GM23338 (cell line): Measurements from ENCODE around the gene ENPP1. TPM values are rescaled to one million over a fixed set of nuclear protein-coding genes. Genes with fewer than 3 reads are reported as not detected.
A peak's percentile ranks its signal among the peaks of the same experiment; 100 is the strongest.

Experiments
- ATAC-seq: fragments of 200-7000 bp; cut with Tn5 transposase; 3 replicates; pipeline ENCODE4 v1.9.1; 2020
- DNase-seq: peaks from one replicate; pipeline ENCODE4 v3.0.0-alpha.2; 2015; ENCODE audit warnings: low spot score
- H2AFZ ChIP-seq: fragments of 200-600 bp; sonication (generic); 2 replicates; pipeline ENCODE4 v1.8.0; 2016; ENCODE audit warnings: antibody characterized with exemption, mild to moderate bottlenecking, moderate library complexity
- H3F3A ChIP-seq: fragments of 200-600 bp; sonication (generic); replicated peaks from 2 replicates; pipeline ENCODE4 v1.8.0; 2017; ENCODE audit warnings: antibody characterized with exemption, mixed run types, low read depth
- H3K27ac ChIP-seq: fragments of 200-600 bp; sonication (generic); 2 replicates; pipeline ENCODE4 v1.6.1; 2016; ENCODE audit warnings: low read depth
- H3K27me3 ChIP-seq: fragments of 200-600 bp; sonication (generic); 2 replicates; pipeline ENCODE4 v1.8.0; 2016; ENCODE audit warnings: mild to moderate bottlenecking, mixed run types, moderate library complexity; ENCODE audit not compliant: insufficient read depth
- H3K36me3 ChIP-seq: fragments of 200-600 bp; sonication (generic); 2 replicates; pipeline ENCODE4 v1.8.0; 2016; ENCODE audit warnings: mild to moderate bottlenecking; ENCODE audit not compliant: insufficient read depth
- H3K4me1 ChIP-seq: fragments of 200-600 bp; sonication (generic); 2 replicates; pipeline ENCODE4 v1.8.0; 2016; ENCODE audit warnings: mild to moderate bottlenecking, moderate library complexity; ENCODE audit not compliant: insufficient read depth
- H3K4me2 ChIP-seq: fragments of 200-600 bp; sonication (generic); 2 replicates; pipeline ENCODE4 v1.7.1; 2017; ENCODE audit warnings: mixed run types
- H3K4me3 ChIP-seq: fragments of 200-600 bp; sonication (generic); 2 replicates; pipeline ENCODE4 v1.6.1; 2016; ENCODE audit warnings: mixed run types
- H3K79me2 ChIP-seq: fragments of 200-600 bp; sonication (generic); replicated peaks from 2 replicates; pipeline ENCODE4 v1.8.0; 2017; ENCODE audit warnings: mild to moderate bottlenecking; ENCODE audit not compliant: insufficient read depth
- H3K9me2 ChIP-seq: fragments of 200-600 bp; sonication (generic); 2 replicates; pipeline ENCODE4 v1.8.0; 2017; ENCODE audit not compliant: insufficient read depth
- H4K20me1 ChIP-seq: fragments of 200-600 bp; sonication (generic); replicated peaks from 2 replicates; pipeline ENCODE4 v1.8.0; 2017; ENCODE audit warnings: mild to moderate bottlenecking; ENCODE audit not compliant: insufficient read depth
- H3K27ac Mint-ChIP-seq: 2 replicates; pipeline ENCODE4 v1.8.0; 2020; ENCODE audit warnings: inconsistent platforms, mild to moderate bottlenecking, moderate library complexity, mixed read lengths
- H3K27me3 Mint-ChIP-seq: 3 replicates; pipeline ENCODE4 v1.8.0; 2022; ENCODE audit warnings: low read depth, mild to moderate bottlenecking, moderate library complexity, mixed read lengths, inconsistent platforms; ENCODE audit not compliant: insufficient read depth, poor library complexity
- H3K36me3 Mint-ChIP-seq: 3 replicates; pipeline ENCODE4 v1.8.0; 2021; ENCODE audit warnings: low read depth, mild to moderate bottlenecking, inconsistent platforms, moderate library complexity, mixed read lengths
- H3K4me1 Mint-ChIP-seq: 3 replicates; pipeline ENCODE4 v1.8.0; 2020; ENCODE audit warnings: mild to moderate bottlenecking, inconsistent platforms, mixed read lengths
- H3K4me3 Mint-ChIP-seq: 3 replicates; pipeline ENCODE4 v1.8.0; 2021; ENCODE audit warnings: moderate library complexity, mild to moderate bottlenecking, inconsistent platforms, mixed read lengths
- H3K9me3 Mint-ChIP-seq: 3 replicates; pipeline ENCODE4 v1.8.0; 2020; ENCODE audit warnings: moderate library complexity, mild to moderate bottlenecking, inconsistent platforms, mixed read lengths
- NANOG ChIP-seq: IDR thresholded peaks from 2 replicates; pipeline ENCODE4 v1.6.1; 2016; ENCODE audit warnings: antibody characterized with exemption, borderline replicate concordance
- POLR2AphosphoS5 ChIP-seq: IDR thresholded peaks from 2 replicates; pipeline ENCODE4 v1.6.1; 2016; ENCODE audit warnings: antibody characterized with exemption, low read depth
- polyA plus RNA-seq: library from polyadenylated mRNA; unstranded; fragments of >200 nt; fragmentation: Nextera tagmentation; extraction: Ambion mirVana; gene quantifications from 2 replicates; pipeline ENCODE4 v1.2.1, GENCODE V29; 2016
- total RNA-seq: library from RNA; depleted of rRNA; stranded (reverse); fragments of >200 nt; shearing (Covaris generic); gene quantifications from 2 replicates; pipeline ENCODE4 v1.2.3, GENCODE V29; 2014
- TF ChIP-seq, protein P1 (sequence below): IDR thresholded peaks from one replicate; pipeline ENCODE4 v1.6.1; 2018; ENCODE audit warnings: antibody characterized with exemption; ENCODE audit not compliant: unreplicated experiment
- TF ChIP-seq, protein P2 (sequence below): fragments of 250-450 bp; sonication (Bioruptor Pico); IDR thresholded peaks from 2 replicates; pipeline ENCODE4 v1.5.0; 2020; ENCODE audit warnings: mild to moderate bottlenecking, moderate library complexity

ENPP1 gene
- total and polyA plus RNA-seq, 2 experiments from 2014 or later = 17.3 to 46.9 TPM

DNA sequence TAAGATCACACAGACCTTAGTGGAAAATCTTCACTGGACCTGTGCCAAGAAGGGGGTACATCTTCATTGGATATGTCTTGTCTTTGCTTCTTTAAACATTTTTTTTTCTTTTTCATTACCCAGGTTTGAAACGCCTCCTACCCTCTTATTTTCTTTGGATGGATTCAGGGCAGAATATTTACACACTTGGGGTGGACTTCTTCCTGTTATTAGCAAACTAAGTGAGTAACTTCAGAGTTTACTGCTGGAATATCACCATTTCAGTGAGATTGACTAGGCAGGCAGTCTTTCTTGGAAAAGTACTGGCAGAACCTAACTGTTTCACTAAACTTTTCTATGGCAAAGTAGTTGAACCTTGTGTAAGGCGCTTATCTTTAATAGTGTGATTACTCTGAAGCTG, 47.0 kb downstream of the ENPP1 start (continued):
- TF ChIP-seq, protein P1, sequence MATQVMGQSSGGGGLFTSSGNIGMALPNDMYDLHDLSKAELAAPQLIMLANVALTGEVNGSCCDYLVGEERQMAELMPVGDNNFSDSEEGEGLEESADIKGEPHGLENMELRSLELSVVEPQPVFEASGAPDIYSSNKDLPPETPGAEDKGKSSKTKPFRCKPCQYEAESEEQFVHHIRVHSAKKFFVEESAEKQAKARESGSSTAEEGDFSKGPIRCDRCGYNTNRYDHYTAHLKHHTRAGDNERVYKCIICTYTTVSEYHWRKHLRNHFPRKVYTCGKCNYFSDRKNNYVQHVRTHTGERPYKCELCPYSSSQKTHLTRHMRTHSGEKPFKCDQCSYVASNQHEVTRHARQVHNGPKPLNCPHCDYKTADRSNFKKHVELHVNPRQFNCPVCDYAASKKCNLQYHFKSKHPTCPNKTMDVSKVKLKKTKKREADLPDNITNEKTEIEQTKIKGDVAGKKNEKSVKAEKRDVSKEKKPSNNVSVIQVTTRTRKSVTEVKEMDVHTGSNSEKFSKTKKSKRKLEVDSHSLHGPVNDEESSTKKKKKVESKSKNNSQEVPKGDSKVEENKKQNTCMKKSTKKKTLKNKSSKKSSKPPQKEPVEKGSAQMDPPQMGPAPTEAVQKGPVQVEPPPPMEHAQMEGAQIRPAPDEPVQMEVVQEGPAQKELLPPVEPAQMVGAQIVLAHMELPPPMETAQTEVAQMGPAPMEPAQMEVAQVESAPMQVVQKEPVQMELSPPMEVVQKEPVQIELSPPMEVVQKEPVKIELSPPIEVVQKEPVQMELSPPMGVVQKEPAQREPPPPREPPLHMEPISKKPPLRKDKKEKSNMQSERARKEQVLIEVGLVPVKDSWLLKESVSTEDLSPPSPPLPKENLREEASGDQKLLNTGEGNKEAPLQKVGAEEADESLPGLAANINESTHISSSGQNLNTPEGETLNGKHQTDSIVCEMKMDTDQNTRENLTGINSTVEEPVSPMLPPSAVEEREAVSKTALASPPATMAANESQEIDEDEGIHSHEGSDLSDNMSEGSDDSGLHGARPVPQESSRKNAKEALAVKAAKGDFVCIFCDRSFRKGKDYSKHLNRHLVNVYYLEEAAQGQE = no peak
- no peak for TF ChIP-seq NANOG
- TF ChIP-seq, protein P2, sequence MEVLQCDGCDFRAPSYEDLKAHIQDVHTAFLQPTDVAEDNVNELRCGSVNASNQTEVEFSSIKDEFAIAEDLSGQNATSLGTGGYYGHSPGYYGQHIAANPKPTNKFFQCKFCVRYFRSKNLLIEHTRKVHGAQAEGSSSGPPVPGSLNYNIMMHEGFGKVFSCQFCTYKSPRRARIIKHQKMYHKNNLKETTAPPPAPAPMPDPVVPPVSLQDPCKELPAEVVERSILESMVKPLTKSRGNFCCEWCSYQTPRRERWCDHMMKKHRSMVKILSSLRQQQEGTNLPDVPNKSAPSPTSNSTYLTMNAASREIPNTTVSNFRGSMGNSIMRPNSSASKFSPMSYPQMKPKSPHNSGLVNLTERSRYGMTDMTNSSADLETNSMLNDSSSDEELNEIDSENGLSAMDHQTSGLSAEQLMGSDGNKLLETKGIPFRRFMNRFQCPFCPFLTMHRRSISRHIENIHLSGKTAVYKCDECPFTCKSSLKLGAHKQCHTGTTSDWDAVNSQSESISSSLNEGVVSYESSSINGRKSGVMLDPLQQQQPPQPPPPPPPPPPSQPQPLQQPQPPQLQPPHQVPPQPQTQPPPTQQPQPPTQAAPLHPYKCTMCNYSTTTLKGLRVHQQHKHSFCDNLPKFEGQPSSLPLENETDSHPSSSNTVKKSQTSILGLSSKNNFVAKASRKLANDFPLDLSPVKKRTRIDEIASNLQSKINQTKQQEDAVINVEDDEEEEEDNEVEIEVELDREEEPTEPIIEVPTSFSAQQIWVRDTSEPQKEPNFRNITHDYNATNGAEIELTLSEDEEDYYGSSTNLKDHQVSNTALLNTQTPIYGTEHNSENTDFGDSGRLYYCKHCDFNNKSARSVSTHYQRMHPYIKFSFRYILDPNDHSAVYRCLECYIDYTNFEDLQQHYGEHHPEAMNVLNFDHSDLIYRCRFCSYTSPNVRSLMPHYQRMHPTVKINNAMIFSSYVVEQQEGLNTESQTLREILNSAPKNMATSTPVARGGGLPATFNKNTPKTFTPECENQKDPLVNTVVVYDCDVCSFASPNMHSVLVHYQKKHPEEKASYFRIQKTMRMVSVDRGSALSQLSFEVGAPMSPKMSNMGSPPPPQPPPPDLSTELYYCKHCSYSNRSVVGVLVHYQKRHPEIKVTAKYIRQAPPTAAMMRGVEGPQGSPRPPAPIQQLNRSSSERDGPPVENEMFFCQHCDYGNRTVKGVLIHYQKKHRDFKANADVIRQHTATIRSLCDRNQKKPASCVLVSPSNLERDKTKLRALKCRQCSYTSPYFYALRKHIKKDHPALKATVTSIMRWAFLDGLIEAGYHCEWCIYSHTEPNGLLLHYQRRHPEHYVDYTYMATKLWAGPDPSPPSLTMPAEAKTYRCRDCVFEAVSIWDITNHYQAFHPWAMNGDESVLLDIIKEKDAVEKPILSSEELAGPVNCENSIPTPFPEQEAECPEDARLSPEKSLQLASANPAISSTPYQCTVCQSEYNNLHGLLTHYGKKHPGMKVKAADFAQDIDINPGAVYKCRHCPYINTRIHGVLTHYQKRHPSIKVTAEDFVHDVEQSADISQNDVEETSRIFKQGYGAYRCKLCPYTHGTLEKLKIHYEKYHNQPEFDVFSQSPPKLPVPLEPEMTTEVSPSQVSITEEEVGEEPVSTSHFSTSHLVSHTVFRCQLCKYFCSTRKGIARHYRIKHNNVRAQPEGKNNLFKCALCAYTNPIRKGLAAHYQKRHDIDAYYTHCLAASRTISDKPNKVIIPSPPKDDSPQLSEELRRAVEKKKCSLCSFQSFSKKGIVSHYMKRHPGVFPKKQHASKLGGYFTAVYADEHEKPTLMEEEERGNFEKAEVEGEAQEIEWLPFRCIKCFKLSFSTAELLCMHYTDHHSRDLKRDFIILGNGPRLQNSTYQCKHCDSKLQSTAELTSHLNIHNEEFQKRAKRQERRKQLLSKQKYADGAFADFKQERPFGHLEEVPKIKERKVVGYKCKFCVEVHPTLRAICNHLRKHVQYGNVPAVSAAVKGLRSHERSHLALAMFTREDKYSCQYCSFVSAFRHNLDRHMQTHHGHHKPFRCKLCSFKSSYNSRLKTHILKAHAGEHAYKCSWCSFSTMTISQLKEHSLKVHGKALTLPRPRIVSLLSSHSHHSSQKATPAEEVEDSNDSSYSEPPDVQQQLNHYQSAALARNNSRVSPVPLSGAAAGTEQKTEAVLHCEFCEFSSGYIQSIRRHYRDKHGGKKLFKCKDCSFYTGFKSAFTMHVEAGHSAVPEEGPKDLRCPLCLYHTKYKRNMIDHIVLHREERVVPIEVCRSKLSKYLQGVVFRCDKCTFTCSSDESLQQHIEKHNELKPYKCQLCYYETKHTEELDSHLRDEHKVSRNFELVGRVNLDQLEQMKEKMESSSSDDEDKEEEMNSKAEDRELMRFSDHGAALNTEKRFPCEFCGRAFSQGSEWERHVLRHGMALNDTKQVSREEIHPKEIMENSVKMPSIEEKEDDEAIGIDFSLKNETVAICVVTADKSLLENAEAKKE (CRISPR knock-in tag) = no peak

DNA sequence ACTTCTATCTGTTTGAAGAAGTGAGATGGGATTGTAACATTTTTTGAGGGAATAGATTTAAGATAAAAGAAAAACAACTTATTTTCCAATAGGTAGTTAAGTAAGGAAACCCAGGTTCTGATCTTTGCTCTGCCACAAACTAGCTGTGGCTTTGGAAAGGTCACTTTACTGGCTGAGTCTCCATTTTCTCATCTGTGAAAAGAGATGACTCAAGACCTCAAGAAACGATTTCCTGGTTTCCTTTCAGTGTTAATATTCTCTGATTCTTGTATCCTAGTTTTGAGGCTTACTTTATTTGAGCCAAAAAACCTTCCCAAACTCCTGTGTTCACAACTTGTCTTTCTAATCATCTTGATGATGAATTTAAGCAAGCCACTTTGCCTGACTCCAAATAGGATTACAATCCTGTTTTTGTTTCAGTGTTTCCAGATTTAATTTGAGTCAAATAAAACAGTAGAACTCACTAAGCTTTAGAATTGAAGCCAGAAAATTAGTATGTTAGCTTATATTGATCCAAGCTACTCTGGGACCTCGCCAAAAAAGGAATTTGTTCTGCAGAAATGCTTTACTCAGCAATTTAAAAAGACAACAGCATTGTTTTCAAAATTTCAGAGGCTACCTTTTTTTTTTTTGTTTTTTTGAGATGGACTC, 51.1 kb downstream of the ENPP1 start:
- no peaks in the 10 kb centered on the region for H3K9me2 ChIP-seq
- peaks cover 57% of the 10 kb centered on the region for H3K36me3 Mint-ChIP-seq
- H3K4me1 ChIP-seq = peaks cover 8% of the 10 kb centered on the region; the same call in 1 of the 2 replicates
- DNase-seq (no peak), ATAC-seq (no peak)
- no peak overlapping the region for H2AFZ ChIP-seq
- no peak overlapping the region for H3K27ac Mint-ChIP-seq
- H3K79me2 ChIP-seq = no peaks in the 10 kb centered on the region
- no peaks in the 10 kb centered on the region; the same call in 2 of the 3 replicates for H3K9me3 Mint-ChIP-seq
- H3K27me3 ChIP-seq = no peaks in the 10 kb centered on the region
- TF ChIP-seq POLR2AphosphoS5 = no peak
- H3K4me2 ChIP-seq = no peak overlapping the region
- no peaks in the 10 kb centered on the region for H4K20me1 ChIP-seq
- peaks cover 20% of the 10 kb centered on the region for H3K4me1 Mint-ChIP-seq
- peaks cover 19% of the 10 kb centered on the region; the same call in 1 of the 2 replicates for H3K36me3 ChIP-seq
- no peaks in the 10 kb centered on the region for H3F3A ChIP-seq
- no peak overlapping the region for H3K4me3 ChIP-seq
- H3K27ac ChIP-seq = peak overlapping the region; percentile 53
- H3K27me3 Mint-ChIP-seq = no peaks in the 10 kb centered on the region
- H3K4me3 Mint-ChIP-seq = no peak overlapping the region
